H1 (cell line): ENCODE data around the gene SEC22C. TPM values are rescaled to one million over a fixed set of nuclear protein-coding genes. Genes with fewer than 3 reads are reported as not detected.
A peak's percentile ranks its signal among the peaks of the same experiment; 100 is the strongest.

ENCODE experiments used
- BACH1 ChIP-seq: IDR thresholded peaks from 2 replicates; pipeline ENCODE4 v1.6.1; 2012; ENCODE audit warnings: low read length, improper control_type of control experiment
- BRCA1 ChIP-seq: IDR thresholded peaks from 2 replicates; pipeline ENCODE4 v1.6.1; 2012; ENCODE audit warnings: low read depth, low read length, improper control_type of control experiment
- CEBPB ChIP-seq: IDR thresholded peaks from 2 replicates; pipeline ENCODE4 v1.6.1; 2012; ENCODE audit warnings: low read depth, low read length
- CHD1 ChIP-seq: IDR thresholded peaks from 2 replicates; pipeline ENCODE4 v1.6.1; 2012; ENCODE audit warnings: low read depth, low read length, improper control_type of control experiment
- EGR1 ChIP-seq: IDR thresholded peaks from 2 replicates; pipeline ENCODE4 v1.6.1; 2011; ENCODE audit warnings: low read depth, low read length, borderline replicate concordance
- HDAC2 ChIP-seq, 2 experiments: fragments of 300-600 bp in 1 of 2; sonication (generic) in 1 of 2; IDR thresholded peaks; 2 replicates each; pipeline ENCODE4 v1.6.1; 2011 to 2012; ENCODE audit warnings: low read depth in 2 of 2, low read length in 2 of 2, mild to moderate bottlenecking in 2 of 2, moderate library complexity in 2 of 2, borderline replicate concordance in 1 of 2, inconsistent platforms in 1 of 2
- PHF8 ChIP-seq: fragments of 200-600 bp; sonication (generic); conservative IDR thresholded peaks from 2 replicates; pipeline ENCODE4 v1.7.1; 2012; ENCODE audit warnings: low read depth, mild to moderate bottlenecking, inconsistent platforms, low read length, moderate library complexity
- POU5F1 ChIP-seq: IDR thresholded peaks from 2 replicates; pipeline ENCODE4 v1.6.1; 2011; ENCODE audit warnings: low read depth, mild to moderate bottlenecking, low read length, moderate library complexity
- RBBP5 ChIP-seq: IDR thresholded peaks from 2 replicates; pipeline ENCODE4 v1.7.1; 2012; ENCODE audit warnings: low read depth, mild to moderate bottlenecking, inconsistent platforms, low read length, moderate library complexity, borderline replicate concordance
- RFX5 ChIP-seq: IDR thresholded peaks from 2 replicates; pipeline ENCODE4 v1.6.1; 2011; ENCODE audit warnings: low read depth, low read length, improper control_type of control experiment, borderline replicate concordance
- SAP30 ChIP-seq: fragments of 300-600 bp; sonication (generic); IDR thresholded peaks from 2 replicates; pipeline ENCODE4 v1.7.1; 2012; ENCODE audit warnings: low read length, moderate library complexity, mild to moderate bottlenecking, inconsistent platforms; ENCODE audit not compliant: insufficient read depth, insufficient replicate concordance
- SIX5 ChIP-seq: IDR thresholded peaks from 2 replicates; pipeline ENCODE4 v1.6.1; 2011; ENCODE audit warnings: mild to moderate bottlenecking, low read depth, low read length
- TBP ChIP-seq: IDR thresholded peaks from 2 replicates; pipeline ENCODE4 v1.6.1; 2011; ENCODE audit warnings: low read depth, low read length, improper control_type of control experiment
- polyA plus RNA-seq, 7 experiments: library from polyadenylated mRNA; depleted of rRNA in 3 of 7; stranded (reverse) in 5 of 7; unstranded in 2 of 7; fragments of >200 nt in 5 of 7; fragments of 200-250 nt in 2 of 7; gene quantifications; 1 replicate in 5 of 7; 2 replicates in 1 of 7; 4 replicates in 1 of 7; pipeline versions ENCODE4 v1.2.1 to v1.2.3, GENCODE V29; 2011 to 2013; ENCODE audit warnings: missing spikeins in 2 of 7, mixed read lengths in 2 of 7
- total RNA-seq: library from RNA; stranded (reverse); fragmentation: NEBNext Ultra II Directional; extraction: Animal tissue kit (Norgen Biotek cat#: 25700); gene quantifications from 2 replicates; pipeline ENCODE4 v1.2.1, GENCODE V29; 2021
- TF ChIP-seq, protein P1 (sequence below), 3 experiments: IDR thresholded peaks; 1 replicate in 2 of 3; 2 replicates in 1 of 3; pipeline versions ENCODE4 v1.5.1 to v1.6.1; 2011; ENCODE audit warnings: low read length in 3 of 3, mild to moderate bottlenecking in 3 of 3, inconsistent platforms in 2 of 3, low read depth in 1 of 3, moderate library complexity in 1 of 3; ENCODE audit not compliant: insufficient read depth in 1 of 3; ENCODE audit errors: control extremely low read depth in 1 of 3
- TF ChIP-seq, protein P2 (sequence below): IDR thresholded peaks from 2 replicates; pipeline ENCODE4 v1.6.1; 2012; ENCODE audit warnings: low read length, inconsistent platforms
- TF ChIP-seq, protein P3 (sequence below): IDR thresholded peaks from 2 replicates; pipeline ENCODE4 v1.6.1; 2012; ENCODE audit warnings: inconsistent platforms
- TF ChIP-seq, protein P4 (sequence below): IDR thresholded peaks from 2 replicates; pipeline ENCODE4 v1.6.1; 2011; ENCODE audit warnings: low read length, improper control_type of control experiment

SEC22C gene
- total and polyA plus RNA-seq, 2 of the 8 experiments (the other 6 are each of a cell fraction or from before 2014, with no cell fraction given), result 23.4 to 38.3 TPM

DNA sequence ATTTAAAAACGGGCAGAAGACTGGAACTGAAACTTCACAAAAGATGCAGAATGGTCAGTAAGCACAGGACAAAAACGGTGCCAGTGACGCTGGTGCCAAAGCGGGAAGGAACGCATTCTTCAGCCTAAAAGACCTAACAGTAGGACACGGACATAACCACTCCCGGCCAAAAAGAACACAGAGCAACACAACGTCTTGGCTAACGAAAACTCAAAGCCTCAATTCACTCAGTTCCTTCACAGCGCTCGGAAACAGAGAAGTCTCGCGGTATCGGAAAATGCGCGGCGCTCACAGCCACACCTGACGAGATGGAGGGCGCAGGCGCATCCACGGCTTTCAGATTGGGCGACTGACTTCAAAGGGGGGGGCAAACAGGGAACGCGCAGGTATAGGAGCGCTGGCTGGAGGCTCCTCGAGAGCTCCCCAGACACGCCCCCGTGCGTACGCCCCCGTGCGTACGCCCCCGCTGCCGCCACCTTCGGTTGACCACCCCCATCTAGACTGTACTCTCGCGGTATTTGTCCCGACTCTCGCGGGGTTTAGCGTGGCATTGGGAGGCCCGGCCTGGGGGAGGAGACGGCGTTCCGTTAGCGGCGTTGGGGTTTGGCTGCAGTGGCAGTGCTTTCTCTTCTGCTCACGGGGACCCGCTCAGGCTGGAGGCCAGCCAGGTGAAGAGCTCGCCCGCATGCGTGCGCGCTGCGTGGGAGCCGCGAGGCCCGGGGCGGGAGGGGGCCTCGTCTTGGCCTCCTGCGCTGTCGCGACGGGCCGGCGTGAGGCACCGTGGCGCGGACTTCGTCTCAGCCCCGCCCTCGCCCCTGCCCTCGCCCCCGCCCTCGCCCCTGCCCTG lies 18.6 kb upstream of the SEC22C start, which contains the start of gene NKTR (continued):
- TF ChIP-seq, protein P1, sequence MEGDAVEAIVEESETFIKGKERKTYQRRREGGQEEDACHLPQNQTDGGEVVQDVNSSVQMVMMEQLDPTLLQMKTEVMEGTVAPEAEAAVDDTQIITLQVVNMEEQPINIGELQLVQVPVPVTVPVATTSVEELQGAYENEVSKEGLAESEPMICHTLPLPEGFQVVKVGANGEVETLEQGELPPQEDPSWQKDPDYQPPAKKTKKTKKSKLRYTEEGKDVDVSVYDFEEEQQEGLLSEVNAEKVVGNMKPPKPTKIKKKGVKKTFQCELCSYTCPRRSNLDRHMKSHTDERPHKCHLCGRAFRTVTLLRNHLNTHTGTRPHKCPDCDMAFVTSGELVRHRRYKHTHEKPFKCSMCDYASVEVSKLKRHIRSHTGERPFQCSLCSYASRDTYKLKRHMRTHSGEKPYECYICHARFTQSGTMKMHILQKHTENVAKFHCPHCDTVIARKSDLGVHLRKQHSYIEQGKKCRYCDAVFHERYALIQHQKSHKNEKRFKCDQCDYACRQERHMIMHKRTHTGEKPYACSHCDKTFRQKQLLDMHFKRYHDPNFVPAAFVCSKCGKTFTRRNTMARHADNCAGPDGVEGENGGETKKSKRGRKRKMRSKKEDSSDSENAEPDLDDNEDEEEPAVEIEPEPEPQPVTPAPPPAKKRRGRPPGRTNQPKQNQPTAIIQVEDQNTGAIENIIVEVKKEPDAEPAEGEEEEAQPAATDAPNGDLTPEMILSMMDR (IDR thresholded peaks at IDR 0.05; ENCODE audit: control extremely low read depth in 1 of 3, insufficient read depth in 1 of 3, low read depth in 1 of 3, low read length in 3 of 3), result 0 out of 4 replicates have a peak, but pooled peaks of 1 of the 3 experiments have one; percentile 19
- TF ChIP-seq BACH1 (no peak; the same call in none of the 2 replicates), CHD1 (no peak), HDAC2 (IDR thresholded peaks at IDR 0.05; ENCODE audit: borderline replicate concordance in 1 of 2, low read depth in 2 of 2, low read length in 2 of 2) (no peak), SAP30 (no peak), RBBP5 (no peak), POU5F1 (no peak), EGR1 (peak; percentile 100), TBP (peak; percentile 74; the same call in 1 of the 2 replicates), CEBPB (no peak), SIX5 (no peak), BRCA1 (peak; percentile 91), RFX5 (no peak), PHF8 (peak; percentile 89)
- TF ChIP-seq, protein P2, sequence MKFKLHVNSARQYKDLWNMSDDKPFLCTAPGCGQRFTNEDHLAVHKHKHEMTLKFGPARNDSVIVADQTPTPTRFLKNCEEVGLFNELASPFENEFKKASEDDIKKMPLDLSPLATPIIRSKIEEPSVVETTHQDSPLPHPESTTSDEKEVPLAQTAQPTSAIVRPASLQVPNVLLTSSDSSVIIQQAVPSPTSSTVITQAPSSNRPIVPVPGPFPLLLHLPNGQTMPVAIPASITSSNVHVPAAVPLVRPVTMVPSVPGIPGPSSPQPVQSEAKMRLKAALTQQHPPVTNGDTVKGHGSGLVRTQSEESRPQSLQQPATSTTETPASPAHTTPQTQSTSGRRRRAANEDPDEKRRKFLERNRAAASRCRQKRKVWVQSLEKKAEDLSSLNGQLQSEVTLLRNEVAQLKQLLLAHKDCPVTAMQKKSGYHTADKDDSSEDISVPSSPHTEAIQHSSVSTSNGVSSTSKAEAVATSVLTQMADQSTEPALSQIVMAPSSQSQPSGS, result no peak
- TF ChIP-seq, protein P3, sequence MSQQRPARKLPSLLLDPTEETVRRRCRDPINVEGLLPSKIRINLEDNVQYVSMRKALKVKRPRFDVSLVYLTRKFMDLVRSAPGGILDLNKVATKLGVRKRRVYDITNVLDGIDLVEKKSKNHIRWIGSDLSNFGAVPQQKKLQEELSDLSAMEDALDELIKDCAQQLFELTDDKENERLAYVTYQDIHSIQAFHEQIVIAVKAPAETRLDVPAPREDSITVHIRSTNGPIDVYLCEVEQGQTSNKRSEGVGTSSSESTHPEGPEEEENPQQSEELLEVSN, result no peak
- TF ChIP-seq, protein P4, sequence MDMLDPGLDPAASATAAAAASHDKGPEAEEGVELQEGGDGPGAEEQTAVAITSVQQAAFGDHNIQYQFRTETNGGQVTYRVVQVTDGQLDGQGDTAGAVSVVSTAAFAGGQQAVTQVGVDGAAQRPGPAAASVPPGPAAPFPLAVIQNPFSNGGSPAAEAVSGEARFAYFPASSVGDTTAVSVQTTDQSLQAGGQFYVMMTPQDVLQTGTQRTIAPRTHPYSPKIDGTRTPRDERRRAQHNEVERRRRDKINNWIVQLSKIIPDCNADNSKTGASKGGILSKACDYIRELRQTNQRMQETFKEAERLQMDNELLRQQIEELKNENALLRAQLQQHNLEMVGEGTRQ, result no peak
